Activated T-cell treated with anti-CD3 and anti-CD28 coated beads, Interleukin-2, amount 50 U/mL, for 48 hours (primary cell): ENCODE results near the gene GHRHR.
A peak's percentile ranks its signal among the peaks of the same experiment; 100 is the strongest.

Experiments used
- DNase-seq, 2 experiments: peaks; one replicate each; pipeline ENCODE4 v3.0.0-alpha.2; 2020

Gene GHRHR

DNA sequence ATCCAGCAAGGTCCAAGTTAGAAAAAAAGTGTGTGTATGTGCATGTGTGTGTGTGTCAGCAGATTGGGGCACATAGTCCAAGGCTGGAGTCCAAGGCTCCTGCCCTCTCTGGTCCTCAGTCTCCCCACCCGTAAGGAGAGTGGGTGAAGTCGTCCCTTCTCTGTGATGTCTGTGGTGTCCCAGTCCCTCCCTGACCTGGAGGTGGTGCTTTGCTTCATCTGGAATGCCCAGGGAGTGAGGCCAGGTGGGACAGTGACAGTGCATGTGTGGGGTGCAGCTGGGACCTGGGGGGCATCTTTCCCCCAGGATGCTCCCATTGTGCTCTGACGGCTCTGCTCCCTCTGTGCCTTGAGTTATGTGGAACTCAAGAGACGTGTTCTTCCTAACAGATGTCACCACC is 34.1 kb upstream of the GHRHR start:
- peak in 1 of 2 experiments; percentile 0 for DNase-seq

DNA sequence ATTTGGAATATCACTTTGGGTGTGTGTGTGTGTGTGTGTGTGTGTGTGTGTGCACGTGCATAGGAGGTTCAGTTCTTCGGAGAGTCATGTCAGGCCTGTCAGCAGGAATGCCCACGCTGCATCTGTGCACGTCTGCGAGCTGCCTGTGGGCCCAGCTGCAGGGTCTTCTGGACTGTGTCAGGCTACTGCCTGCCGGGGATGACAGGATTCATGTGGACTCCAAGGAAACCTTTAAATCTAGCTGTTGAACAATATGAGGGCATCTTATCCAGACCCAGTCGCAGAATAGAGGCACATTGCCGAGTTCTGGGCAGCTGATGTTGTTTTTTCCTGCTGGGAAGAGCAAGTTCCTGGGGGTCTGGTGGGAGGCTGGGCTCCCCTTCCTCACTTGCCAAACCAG is 33.1 kb upstream of the GHRHR start:
- DNase-seq = no peak

DNA sequence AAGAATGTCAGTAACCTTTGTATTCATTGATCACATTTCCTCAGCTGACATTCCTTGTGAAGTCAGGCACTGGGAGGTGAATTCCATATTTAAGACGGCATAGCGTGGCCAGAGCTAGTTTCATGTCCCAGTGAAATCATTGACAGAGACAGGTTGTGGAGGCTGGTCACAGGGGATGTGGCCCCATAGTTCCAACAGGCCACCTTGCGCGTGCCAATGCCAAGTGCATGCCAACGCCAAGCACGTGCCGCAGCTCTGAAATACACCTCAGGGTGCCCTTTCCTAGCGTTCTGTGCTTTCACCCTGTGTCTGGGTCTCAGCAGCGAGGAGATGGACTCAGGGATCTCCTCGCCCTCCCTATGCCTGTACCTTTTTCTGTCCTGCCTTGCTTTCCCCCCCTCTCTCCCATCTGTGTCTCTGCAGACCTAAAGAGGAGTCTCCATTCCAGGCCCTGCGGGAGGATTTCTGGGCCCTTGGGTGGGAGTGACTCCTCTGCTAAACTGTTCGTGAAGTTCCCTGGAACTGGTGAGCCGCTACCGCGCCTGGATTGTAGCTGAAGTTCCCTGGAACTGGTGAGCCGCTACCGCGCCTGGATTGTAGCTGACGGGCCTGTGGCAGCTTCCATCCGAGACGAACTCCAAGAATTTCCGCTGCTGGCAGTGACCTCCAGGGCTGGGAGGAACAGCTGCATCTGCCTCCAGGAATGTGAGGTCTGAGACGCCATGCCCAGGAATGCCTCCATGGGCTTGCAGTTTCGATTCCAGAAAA is 32.4 kb upstream of the GHRHR start:
- peak in 1 of 2 experiments; percentile 4 for DNase-seq

DNA sequence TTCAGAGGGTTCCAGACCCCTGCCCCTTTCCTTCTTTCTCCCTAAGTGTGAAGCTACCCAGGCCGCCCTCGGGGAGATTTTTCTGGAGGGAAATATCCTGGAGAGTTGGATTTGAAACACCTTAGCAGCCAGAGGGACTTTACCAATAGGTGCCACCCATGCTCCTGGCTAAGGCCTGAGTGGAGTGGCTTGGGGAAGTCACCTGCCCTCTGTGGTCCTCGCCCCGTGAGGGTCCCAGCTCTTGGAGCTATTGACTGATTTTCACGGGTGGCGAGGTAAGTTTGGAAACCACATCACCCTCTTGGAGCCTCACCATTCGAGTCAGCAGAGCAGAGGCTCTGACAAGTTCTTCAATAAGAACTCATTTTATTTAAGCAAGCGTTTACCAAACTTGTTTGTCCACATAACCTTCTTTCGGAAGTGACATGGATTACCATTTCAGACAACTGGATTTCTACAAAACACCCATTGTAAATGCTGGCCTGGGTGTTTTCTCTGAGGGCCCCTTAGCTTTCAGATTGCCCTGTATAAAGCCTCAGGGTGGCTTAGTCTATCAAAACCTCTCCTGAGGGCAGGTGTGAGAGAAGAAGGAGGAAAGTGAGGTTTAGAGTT is 31.7 kb upstream of the GHRHR start:
- peak in 1 of 2 experiments; percentile 10 for DNase-seq

DNA sequence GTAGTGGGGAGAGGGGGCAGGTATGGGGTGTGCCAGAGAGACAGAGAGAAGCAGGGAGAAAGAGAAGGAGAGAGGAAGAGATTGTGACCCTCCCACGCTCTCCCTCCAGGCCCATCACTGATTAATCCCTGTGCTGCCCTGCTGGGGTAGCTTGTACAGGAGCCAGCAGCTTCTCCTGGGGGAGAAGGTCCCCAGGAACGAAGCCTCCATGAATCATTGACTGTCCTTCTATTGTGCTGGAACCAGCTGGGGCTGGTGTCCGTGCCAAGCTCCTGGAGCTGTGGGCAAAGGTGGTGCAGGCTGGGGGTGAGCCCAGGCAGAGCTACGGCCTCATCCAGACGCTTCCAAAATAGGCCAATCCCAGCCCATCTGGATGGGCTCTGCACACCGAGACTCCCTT is 31.2 kb upstream of the GHRHR start:
- DNase-seq = no peak

DNA sequence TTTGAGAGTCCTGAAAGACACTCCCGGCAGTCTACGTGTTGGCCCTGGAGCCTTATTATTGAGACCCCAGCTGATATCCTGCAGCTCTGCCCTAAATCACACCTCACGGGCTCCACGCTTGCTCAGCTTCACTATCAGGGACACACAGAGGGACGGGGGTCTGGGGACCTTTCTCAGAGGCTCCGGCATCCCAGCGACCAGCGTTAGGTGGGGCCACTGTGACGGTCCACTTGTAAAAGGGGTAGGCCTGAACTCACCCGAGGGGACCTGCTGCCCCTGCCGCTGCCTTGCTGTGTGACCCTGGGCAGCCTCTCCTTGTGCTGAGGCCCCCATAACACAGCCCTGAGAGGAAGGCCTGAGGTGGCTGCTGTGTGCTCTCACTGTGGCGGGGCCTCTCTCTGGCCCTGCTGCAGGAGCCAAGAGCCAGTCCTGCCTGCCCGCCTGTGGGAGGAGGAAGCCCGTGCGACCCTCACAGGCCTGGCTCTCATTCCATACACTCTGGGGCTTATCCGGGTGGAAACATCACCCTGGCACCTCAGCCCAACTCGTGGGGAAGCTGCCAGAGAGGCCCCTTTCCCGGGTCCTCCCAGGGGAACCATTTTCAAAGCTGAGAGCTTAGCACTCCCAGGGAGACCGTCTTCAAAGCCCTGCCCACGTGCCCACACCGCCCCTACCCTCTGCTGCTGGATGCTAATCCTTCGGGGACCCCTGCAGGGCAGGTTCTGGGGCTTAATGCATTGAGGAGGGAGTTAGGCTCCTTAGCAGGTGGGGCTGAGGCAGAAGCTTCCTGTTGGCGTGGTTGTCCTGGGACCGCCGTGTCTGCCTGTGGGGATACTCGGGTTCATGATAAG is 30.4 kb upstream of the GHRHR start:
- DNase-seq = no peak

DNA sequence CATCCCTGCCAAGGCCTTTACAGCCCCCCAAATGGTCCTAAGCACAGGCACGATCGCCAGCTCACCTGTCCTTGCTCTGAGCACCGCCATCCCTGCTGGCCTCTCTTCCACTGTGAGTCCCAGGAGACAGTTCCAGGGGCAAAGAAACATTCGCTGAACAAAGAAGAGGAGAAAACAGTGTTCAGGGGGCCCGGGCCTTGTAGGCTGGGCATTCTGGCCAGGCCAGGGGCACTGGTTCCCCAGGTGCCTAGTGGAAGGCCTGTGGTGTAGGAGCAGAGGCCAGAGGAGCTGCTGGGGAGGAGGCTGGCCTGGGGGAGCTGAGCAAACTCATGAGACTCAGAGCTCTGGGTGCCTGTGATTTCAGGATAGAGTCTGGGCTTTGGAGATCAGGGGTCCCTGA is 29.5 kb upstream of the GHRHR start:
- DNase-seq = no peak

DNA sequence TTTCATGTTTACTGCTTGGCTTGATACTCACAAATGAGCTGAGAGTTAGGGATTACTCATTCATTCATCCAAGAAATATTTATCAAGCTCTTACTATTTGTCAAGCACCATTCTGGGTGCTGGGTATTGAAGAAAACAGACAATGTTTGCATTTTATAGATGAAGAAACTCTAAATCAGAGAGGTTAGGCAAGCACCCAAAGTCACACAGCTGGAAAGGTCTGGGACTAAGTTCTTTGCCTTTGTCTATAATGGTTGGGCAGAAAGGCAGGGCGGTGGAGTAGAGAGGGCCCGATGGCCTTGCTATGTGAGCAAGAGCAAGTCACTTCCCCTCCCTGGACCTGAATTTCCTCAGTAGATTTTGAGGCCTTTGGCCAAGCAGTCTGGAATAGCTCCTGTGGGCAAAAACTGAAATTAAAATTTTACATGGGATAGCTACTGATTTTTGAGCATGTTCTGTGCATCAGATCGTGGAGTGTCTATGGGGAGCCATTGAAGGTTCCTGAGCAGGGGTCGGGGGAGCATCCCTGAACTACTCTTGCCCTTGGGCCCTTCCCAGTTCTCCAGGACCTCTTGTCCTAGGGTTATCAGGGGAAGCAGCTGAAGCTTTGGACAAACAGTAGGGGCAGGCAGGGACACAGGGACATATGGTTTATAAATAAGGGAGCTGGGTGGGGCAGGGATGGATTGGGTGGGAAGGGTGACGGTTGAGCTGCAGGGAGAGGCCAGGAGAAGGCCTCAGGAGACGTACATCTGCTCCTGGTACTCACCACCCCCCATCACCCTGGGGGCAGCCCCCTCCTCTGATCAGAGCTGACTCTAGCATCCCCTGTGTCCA is 28.8 kb upstream of the GHRHR start:
- no peak for DNase-seq

DNA sequence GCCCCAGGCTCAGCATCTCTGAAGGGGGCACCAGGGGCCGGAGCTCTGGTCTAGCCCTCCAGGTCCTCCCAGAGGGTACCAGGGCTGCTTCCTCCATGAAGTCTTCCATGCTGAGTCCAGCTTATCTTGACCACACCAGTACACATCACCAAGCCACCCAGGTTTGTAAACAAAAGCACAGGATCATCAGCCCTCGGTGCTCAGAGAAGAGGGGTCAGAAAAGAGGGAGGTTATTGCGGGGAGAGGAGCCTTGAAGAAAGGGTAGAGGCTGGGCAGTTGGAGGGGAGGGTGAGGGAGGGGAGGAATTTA is 28.2 kb upstream of the GHRHR start:
- no peak for DNase-seq

DNA sequence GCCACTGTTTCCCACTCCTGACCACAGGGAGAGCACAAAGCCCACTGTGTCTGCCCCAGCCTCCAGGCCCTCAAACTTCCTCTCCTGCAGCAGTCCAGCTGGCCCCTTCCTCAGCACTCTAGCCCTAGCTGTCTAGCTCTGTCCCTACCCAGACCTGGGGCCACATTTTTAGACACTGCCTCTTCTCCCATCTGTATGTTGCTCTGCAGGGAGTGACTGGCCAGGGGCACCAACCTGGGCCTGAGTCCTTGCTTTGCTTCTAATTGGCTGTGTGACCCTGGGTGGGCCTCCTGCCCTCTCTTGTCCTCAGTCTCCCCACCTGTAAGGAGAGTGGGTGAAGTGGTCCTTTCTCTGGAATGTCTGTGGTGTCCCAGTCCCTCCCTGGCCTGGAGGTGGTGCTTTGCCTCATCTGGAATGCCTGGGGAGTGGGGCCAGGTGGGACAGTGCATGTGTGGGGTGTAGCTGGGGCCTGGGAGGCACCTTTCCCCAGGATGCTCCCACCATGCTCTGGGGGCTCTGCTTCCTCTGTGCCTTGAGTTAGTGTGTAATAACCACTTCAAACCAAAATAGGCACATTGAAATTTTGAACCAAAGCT is 27.0 kb upstream of the GHRHR start:
- no peak for DNase-seq

DNA sequence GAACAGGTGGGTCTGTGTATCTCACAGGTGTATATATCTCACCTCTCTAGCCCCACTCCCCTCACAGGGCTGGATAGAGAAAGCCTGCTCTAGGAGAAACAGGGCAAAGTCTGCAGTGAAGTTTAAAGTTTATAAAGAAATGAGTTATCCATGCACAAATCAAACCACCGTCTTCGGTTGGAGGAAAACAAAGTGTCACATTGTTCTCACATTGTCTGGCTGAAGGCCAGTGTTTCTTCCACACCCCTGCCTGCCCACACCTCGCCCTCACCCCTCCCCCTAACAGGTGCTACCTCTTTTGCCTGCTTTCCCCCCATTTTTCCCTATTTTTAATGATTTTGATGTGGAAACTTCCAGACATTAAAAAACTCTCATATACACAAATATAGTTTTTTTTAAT is 26.3 kb upstream of the GHRHR start:
- no peak for DNase-seq

DNA sequence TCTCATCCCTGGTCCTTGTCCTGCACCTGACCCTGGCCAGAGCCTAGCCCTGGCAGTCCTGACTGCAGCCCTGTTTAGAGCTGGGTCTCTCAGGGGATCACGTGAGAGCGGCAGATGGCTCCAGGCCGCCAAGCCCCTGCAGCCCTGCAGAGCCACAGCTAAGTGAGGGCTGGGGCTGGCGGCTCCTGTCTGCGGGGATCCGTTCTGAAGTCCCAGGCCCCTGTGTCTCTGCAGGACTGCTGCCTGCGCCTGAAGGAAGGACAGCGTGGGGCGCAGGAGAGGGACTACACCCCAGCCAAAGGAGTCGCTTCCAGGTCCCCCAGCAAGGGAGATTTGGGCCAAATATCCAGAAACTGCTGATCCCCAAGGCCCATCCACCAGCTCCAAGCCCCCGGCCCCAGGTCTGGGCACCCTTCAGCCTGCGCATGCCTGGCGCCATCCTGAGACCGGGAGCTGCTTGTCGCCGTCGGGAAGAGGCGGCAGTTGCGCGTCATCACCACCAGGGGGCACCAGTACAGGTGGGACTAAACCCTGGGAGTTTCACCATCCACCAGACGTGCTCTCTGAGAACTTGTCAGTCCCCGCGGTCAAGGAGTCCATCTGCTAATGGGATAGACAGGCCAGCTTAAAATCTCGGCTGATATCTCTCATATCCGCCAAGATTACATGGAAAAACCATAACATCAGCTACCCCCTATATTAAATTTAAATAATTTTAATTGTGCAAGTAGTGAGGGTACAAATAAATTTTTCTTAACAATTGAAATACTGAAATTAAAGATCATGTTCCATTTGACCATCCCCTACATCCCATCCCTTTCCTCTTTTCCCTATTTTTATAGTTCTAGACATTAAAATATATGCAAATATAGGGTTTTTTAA is 25.1 kb upstream of the GHRHR start:
- DNase-seq = peak; percentile 82 to 83

DNA sequence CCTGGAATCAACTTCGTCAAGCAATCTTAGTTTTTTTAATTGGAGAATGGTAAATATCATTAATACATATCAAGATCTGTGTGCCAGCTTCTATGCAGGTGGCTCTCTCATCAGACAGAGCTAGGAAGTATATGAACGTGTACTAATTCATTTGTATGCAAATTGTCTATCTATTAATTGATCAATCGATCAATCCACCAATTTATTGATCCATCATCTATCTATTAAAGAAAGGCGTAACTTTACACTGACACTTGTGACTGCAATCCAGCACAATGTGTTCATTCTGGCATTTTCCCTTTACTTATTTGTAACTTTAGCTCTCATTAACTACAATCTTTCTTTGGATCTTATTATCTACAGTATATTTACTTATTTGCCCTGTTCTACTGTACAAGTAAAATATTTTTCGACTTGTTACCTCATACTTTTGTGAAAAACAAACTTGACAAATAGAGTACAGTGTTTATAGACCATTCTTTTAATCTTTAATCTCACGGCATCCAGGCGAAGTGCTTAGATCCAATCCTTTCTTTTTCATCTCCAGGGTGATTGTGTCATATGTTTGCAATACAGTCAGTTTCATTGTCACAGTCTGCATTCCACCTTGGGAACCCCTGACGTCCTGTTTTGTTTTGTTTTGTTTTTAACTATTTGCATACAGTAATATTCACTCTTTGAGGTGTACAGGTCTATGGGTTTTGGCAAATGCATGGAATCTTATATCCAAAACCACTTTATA is 22.0 kb upstream of the GHRHR start:
- DNase-seq = no peak

DNA sequence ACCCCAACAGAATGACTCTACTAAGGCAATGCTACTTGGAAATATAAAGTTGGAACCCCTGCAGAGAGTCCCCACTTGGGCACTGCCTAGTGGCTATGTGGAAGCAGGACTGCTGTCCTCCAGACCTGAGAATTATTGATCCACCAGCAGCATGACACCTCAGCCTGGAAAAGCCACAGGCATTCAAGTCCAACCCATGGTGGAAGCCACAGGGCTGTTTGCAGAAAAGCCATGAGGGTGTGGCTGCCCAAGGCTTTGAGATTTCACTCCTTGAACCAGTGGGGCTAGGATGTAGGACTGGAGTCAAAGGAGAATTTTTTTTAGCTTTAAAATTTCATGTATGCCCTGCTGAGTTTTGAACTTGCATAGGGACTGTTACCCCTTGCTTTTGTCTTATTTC is 13.6 kb upstream of the GHRHR start:
- no peak for DNase-seq

DNA sequence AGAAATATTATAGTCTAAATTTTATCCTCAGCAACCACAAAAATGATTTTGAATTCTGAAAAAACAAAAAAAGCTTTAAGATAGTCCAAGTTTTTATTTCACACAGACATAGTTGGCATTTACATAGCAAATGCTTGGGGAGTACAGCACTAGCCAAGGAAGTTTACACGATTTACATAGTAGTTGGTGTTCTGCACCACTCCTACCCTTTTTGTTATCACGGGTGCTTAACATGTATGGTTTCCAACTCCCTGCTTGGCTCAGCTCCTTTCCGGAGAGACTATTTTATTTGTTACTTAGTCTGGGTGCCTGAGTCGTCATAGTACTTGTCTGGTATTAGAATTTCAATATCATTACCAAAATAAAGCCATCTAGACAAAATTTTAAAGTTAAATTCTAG is 8.8 kb upstream of the GHRHR start:
- DNase-seq = no peak

DNA sequence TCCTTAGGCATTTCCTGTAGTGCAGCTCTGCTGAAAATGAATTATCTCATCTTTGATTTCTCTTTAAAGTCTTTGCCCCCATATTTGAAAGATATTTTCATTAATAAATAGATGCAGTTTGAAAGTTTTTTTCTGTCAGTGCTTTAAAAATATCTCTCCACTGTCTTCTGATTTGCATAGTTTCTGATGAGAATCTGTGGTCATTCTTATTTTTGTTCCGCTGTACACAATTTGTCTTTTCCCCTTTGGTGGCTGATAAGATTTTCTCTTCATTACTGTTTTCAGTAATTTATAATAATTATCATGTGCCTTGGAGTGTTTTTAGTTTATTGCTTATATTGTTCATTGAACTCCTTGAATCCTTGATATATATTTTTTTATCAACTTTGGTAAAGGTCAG is 7.0 kb upstream of the GHRHR start:
- DNase-seq = no peak

DNA sequence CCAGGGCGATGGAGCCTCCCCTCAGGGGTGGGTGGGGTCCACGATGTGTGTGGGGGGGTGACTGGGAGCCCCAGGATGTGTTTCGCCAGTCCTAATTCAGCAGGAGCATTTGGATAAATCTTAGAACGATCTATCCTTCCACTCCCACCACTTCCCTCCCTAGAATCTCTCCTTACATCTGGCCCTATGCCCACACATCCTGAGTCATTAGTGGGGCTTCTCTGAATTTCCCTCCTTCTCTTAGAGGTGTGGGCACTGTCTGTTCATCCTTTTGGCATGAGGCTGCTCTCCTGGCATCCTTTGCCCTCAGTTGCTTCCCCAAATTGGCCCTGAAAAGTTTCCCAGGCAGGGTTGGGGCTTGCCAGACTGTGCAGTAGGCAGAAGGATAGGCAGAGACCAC is 1.6 kb downstream of the GHRHR start:
- no peak for DNase-seq

DNA sequence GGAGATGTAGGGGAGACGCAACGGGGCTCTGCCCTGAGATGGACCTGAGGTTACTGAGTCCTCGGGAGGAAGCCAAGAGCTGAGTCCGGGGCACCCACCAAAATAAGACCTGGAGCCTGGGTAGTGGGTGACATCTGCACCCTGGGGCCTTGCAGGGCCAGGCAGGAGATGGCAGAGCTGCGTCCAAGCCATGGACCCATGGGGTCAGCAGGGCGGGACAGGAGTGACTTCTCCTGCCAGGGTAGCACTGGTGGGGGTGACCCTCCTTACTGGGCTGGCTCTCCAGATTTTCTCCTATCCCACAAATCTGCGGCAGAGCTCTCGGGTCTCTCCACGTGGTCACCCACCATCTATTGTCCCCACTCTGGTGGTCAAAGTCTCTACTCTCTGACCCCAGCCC is 2.1 kb downstream of the GHRHR start:
- no peak for DNase-seq

DNA sequence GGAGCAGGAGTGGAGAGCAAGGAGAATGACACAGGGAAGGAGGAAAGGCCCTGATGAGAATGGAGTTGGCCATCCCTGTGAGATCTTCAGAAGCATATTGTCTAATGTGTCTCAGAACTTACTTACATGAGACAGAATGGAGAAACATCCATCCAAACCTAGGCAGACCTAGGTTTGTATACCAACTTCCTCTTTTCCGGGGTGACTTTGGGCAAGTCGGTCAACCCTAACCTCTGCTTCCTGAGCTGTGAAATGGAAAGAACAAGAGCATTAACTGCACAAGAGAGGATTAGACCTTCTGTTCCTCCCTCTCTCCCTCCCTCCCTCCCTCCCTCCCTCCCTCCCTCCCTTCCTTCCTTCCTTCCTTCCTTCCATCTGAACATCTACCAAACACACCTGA is 4.5 kb downstream of the GHRHR start:
- no peak for DNase-seq

DNA sequence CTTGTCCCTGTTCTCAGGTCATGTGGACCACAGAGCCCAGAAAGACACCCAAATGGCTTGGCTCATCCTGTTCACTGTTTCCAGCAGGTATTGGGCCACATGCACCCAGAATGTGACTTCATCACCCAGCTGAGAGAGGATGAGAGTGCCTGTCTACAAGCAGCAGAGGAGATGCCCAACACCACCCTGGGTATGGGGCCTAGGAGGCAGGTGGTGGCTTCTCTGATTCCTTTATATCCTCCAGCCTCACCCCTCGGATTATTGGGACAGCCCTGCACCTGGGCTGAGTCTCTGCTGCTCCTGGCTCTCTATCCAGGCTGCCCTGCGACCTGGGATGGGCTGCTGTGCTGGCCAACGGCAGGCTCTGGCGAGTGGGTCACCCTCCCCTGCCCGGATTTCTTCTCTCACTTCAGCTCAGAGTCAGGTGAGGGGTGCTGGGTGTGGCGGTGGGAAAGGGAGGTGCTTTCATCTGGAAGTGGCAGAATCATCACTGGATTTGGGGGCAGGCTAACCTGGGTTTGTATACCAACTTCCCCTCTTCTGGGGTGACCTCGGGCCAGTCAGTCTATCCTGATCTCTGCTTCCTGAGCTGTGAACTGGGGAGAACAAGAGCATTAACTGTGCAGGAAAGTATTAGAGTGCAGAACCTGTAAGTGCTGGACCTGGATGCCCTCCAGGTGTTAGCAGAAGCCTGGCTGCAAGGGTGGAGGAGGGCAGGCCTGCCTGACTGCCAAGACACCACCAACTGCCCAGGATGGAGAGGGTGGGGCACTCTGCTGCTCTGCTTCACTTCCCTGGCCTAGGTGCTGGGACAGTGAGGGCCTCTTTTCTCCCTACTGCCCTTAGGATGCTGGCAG is 5.2 kb downstream of the GHRHR start:
- DNase-seq = no peak
